IgD-negative memory B cell (primary cell): ENCODE data around the gene SMIM3. TPM values are rescaled to one million over a fixed set of nuclear protein-coding genes. Genes with fewer than 3 reads are reported as not detected.
"Not testable (repeated sequence)": the region's sequence is repeated elsewhere in the genome, so short reads cannot be mapped to it uniquely, and the experiment has no call there.

Experiments used
- H3K27ac Mint-ChIP-seq, 3 donors: one replicate each; pipeline ENCODE4 v1.8.0; 2020 to 2022; ENCODE audit warnings: mild to moderate bottlenecking in 3 of 3, mixed read lengths in 3 of 3, moderate library complexity in 1 of 3
- H3K27me3 Mint-ChIP-seq: one replicate; pipeline ENCODE4 v1.8.0; 2021; ENCODE audit warnings: mixed read lengths
- H3K36me3 Mint-ChIP-seq: one replicate; pipeline ENCODE4 v1.8.0; 2020; ENCODE audit warnings: mild to moderate bottlenecking, mixed read lengths
- H3K4me1 Mint-ChIP-seq, 3 donors: one replicate each; pipeline ENCODE4 v1.8.0; 2020 to 2022; ENCODE audit warnings: mixed read lengths in 3 of 3, mild to moderate bottlenecking in 1 of 3
- H3K4me3 Mint-ChIP-seq, 4 donors: one replicate each; pipeline ENCODE4 v1.8.0; 2020 to 2022; ENCODE audit warnings: mild to moderate bottlenecking in 4 of 4, mixed read lengths in 4 of 4, moderate library complexity in 3 of 4
- H3K9me3 Mint-ChIP-seq, 3 donors: one replicate each; pipeline ENCODE4 v1.8.0; 2020 to 2021; ENCODE audit warnings: mixed read lengths in 3 of 3, mild to moderate bottlenecking in 1 of 3
- polyA plus RNA-seq: library from polyadenylated mRNA; unstranded; fragments of 300-500 nt; fragmentation: Illumina TruSeq; gene quantifications from one replicate; pipeline ENCODE4 v1.2.3, GENCODE V29; 2021

Gene SMIM3
- polyA plus RNA-seq, 1 donor from 2014 or later: 0.95 TPM

GRCh38 chr5:150794927-150795326, 16.4 kb downstream of the SMIM3 start:
- Mint-ChIP-seq H3K36me3 (no peaks in the 10 kb centered on the region), H3K27ac (no peak overlapping the region), H3K27me3 (peaks cover 17% of the 10 kb centered on the region), H3K9me3 (no peaks in the 10 kb centered on the region), H3K4me3 (no peak overlapping the region), H3K4me1 (no peaks in the 10 kb centered on the region)

GRCh38 chr5:150797384-150797783, 18.8 kb downstream of the SMIM3 start:
- Mint-ChIP-seq H3K36me3 (no peaks in the 10 kb centered on the region), H3K4me3 (no peak overlapping the region), H3K4me1 (peaks cover 0 to 3% (median 0%) of the 10 kb centered on the region in 3 donors), H3K9me3 (no peaks in the 10 kb centered on the region), H3K27me3 (peaks cover 3% of the 10 kb centered on the region), H3K27ac (no peak overlapping the region)

GRCh38 chr5:150801117-150801927, 22.8 kb downstream of the SMIM3 start:
- Mint-ChIP-seq H3K27ac (peak overlapping the region in 1 of 3 donors; percentile 47), H3K4me3 (no peak overlapping the region), H3K36me3 (peaks cover 2% of the 10 kb centered on the region), H3K27me3 (peaks cover 16% of the 10 kb centered on the region), H3K9me3 (no peaks in the 10 kb centered on the region), H3K4me1 (peaks cover 0 to 3% (median 0%) of the 10 kb centered on the region in 3 donors)

GRCh38 chr5:150804388-150804787, 25.8 kb downstream of the SMIM3 start:
- peaks cover 16% of the 10 kb centered on the region for H3K27me3 Mint-ChIP-seq
- no peak overlapping the region for H3K4me3 Mint-ChIP-seq
- H3K36me3 Mint-ChIP-seq: peaks cover 4% of the 10 kb centered on the region
- H3K9me3 Mint-ChIP-seq: no peaks in the 10 kb centered on the region
- H3K4me1 Mint-ChIP-seq: peaks cover 0 to 3% (median 0%) of the 10 kb centered on the region in 3 donors
- no peak overlapping the region for H3K27ac Mint-ChIP-seq

GRCh38 chr5:150809363-150809762, 30.8 kb downstream of the SMIM3 start:
- H3K4me3 Mint-ChIP-seq: no peak overlapping the region
- no peaks in the 10 kb centered on the region for H3K4me1 Mint-ChIP-seq
- no peak overlapping the region for H3K27ac Mint-ChIP-seq
- peaks cover 4% of the 10 kb centered on the region for H3K36me3 Mint-ChIP-seq
- peaks cover 16% of the 10 kb centered on the region for H3K27me3 Mint-ChIP-seq
- peaks cover 0 to 3% (median 0%) of the 10 kb centered on the region in 3 donors for H3K9me3 Mint-ChIP-seq

GRCh38 chr5:150815010-150815409, 36.5 kb downstream of the SMIM3 start:
- Mint-ChIP-seq H3K9me3 (peaks cover 6 to 16% (median 16%) of the 10 kb centered on the region in 3 donors), H3K27ac (no peak overlapping the region), H3K36me3 (peaks cover 2% of the 10 kb centered on the region), H3K4me1 (no peaks in the 10 kb centered on the region), H3K27me3 (peaks cover 13% of the 10 kb centered on the region), H3K4me3 (no peak overlapping the region)

GRCh38 chr5:150816946-150817345, 38.4 kb downstream of the SMIM3 start:
- Mint-ChIP-seq H3K4me3 (no peak overlapping the region), H3K36me3 (peaks cover 2% of the 10 kb centered on the region), H3K27me3 (peaks cover 12% of the 10 kb centered on the region), H3K27ac (no peak overlapping the region), H3K9me3 (peaks cover 9 to 18% (median 18%) of the 10 kb centered on the region in 3 donors), H3K4me1 (no peaks in the 10 kb centered on the region)

GRCh38 chr5:150829744-150830143, 51.2 kb downstream of the SMIM3 start:
- Mint-ChIP-seq H3K4me3 (no peak overlapping the region), H3K4me1 (no peaks in the 10 kb centered on the region), H3K27ac (no peak overlapping the region), H3K36me3 (no peaks in the 10 kb centered on the region), H3K27me3 (no peaks in the 10 kb centered on the region), H3K9me3 (peaks cover 11 to 20% (median 19%) of the 10 kb centered on the region in 3 donors)

- H3K36me3 Mint-ChIP-seq, H3K27me3 Mint-ChIP-seq, H3K4me1 Mint-ChIP-seq, H3K4me3 Mint-ChIP-seq, H3K27ac Mint-ChIP-seq: not testable (repeated sequence)
- H3K9me3 Mint-ChIP-seq: peaks cover 9 to 20% (median 19%) of the 10 kb centered on the region in 3 donors
These were observed 53.3 kb downstream of the SMIM3 start for GRCh38 chr5:150831821-150832220.

- Mint-ChIP-seq H3K27me3 (peaks cover 13% of the 10 kb centered on the region), H3K4me3 (peak overlapping the region in 1 of 4 donors; percentile 48), H3K36me3 (peaks cover 3% of the 10 kb centered on the region), H3K9me3 (peaks cover 4 to 23% (median 12%) of the 10 kb centered on the region in 3 donors), H3K4me1 (no peaks in the 10 kb centered on the region), H3K27ac (no peak overlapping the region)
These were observed 57.5 kb downstream of the SMIM3 start for GRCh38 chr5:150836064-150836463.

GRCh38 chr5:150836703-150837102, 58.1 kb downstream of the SMIM3 start:
- Mint-ChIP-seq H3K36me3 (peaks cover 3% of the 10 kb centered on the region), H3K9me3 (peaks cover 3 to 20% (median 11%) of the 10 kb centered on the region in 3 donors), H3K27ac (no peak overlapping the region), H3K4me3 (no peak overlapping the region), H3K4me1 (no peaks in the 10 kb centered on the region), H3K27me3 (peaks cover 14% of the 10 kb centered on the region)

- H3K36me3 Mint-ChIP-seq, H3K4me3 Mint-ChIP-seq, H3K9me3 Mint-ChIP-seq, H3K4me1 Mint-ChIP-seq, H3K27ac Mint-ChIP-seq: not testable (repeated sequence)
- H3K27me3 Mint-ChIP-seq: peaks cover 11% of the 10 kb centered on the region
These were observed 66.8 kb downstream of the SMIM3 start for GRCh38 chr5:150845185-150845859.

- H3K4me3 Mint-ChIP-seq: peak within 1 kb of the TSS; percentile 46 to 92 (median 84)
- not testable (repeated sequence) for H3K36me3 Mint-ChIP-seq, H3K9me3 Mint-ChIP-seq, H3K27ac Mint-ChIP-seq, H3K4me1 Mint-ChIP-seq, H3K27me3 Mint-ChIP-seq
These were observed 67.7 kb downstream of the SMIM3 start, which contains the start of gene IRGM for GRCh38 chr5:150846308-150846653. Gene IRGM (plus strand): TSS chr5:150846521. CDS start chr5:150848124, 1,603 bp downstream.
